Stimulated activated CD4-positive, alpha-beta T cell treated with anti-CD3 and anti-CD28 coated beads, Interleukin-12 subunit alpha, Interleukin-12 subunit beta, amount 100 ng/mL, for 48 hours (primary cell): ENCODE measurements around the gene UBASH3B.
"Not testable (repeated sequence)": the region's sequence is repeated elsewhere in the genome, so short reads cannot be mapped to it uniquely, and the experiment has no call there.

Source experiments
- DNase-seq, 3 donors: peaks; one replicate each; pipeline ENCODE4 v3.0.0-alpha.2; 2020; ENCODE audit warnings: low read depth in 2 of 3, low spot score in 1 of 3

UBASH3B gene

DNA sequence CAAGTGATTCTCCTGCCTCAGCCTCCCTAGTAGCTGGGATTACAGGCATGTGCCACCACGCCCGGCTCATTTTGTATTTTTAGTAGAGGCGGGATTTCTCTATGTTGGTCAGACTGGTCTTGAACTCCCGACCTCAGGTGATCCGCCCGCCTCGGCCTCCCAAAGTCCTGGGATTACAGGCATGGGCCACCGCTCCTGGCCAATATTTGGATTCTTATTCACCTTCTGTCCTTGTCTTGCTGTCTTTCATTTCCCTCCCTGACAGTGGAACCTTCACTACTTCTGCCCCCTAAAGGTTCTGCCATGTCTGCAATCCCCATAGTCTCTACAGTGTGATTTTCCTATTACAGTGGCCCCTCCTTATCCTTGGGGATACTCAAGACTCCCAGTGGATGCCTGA lies 75.2 kb downstream of the UBASH3B start:
- not testable (repeated sequence) for DNase-seq

GRCh38 chr11:122731500-122731913 lies 76.0 kb downstream of the UBASH3B start:
- no peak for DNase-seq

DNA sequence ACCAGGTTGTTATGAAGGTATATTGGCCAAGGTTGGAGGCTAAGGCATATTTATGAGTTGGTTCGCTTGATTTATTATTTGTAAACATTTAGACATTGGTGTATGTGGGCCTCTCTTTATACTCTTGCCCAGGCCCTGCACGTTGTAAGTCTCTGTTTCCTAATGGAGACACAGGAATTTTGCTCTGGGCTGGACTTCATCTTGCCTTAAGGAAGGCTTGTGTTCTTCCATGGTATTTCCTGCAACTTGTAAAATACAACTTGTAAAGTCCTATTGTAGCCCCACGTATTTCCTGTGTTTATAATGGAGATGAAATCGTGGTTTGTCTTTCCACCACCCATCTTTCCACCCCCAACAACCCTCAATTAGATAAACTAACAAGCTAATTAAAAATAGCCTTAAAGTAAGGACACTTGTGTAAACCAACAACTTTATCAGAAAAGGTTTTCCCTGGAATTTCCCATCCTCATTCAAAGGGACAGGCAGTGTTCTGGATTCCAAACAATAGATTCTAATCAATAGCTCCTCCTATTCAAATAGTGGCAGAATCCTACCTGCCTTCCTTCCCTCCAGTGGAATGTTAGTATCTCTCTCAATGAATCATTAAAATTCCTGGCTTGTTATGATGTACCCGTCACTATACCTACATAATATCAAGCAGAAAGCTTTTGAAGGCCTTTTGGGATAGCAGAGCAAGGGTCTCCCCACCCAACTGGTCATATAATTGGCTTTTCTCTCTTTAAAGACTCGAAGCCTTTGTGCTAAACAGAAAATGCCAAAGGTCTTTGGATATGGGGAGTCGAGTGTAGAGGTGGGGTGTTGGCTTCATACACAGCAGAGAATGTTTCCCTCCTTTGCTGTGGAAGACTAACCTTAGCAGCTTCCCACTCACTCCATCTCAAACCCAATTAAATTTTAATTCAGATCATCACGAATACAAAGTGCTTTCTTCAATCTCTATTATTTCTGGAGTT lies 77.1 kb downstream of the UBASH3B start:
- DNase-seq, result no peak

- DNase-seq, result no peak
These were observed 77.8 kb downstream of the UBASH3B start for GRCh38 chr11:122733318-122733717.

DNA sequence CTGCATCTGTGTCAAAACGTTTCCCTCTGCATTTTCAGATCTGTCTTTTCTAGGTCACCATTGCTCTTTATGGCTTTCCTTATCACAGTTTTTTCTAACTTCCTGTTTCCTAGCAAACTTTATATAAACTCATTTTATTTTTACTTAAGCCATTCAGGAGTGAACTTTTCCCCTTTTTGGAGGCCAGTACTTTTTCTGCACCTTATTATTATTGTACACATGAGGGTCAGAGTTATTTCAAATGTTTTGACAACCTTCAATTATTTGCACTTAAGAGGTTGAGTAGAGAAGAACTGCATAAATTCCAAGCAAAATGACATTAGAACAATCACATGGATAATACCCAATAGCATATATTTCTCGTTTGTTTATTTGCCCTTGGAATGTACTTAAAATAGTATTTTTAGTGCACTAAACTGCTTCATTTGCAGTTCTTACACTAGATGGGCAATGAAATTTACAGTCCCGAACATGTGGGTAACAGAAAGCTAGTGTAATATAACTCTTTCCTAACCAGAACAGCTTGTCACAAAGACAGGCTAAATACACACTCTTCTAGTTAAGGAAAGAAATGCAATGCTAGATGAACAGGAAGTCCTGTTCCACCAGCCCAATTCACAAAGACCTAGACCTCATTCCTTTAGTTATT lies 79.5 kb downstream of the UBASH3B start:
- no peak for DNase-seq

GRCh38 chr11:122737951-122738693 lies 82.6 kb downstream of the UBASH3B start:
- DNase-seq, result no peak

DNA sequence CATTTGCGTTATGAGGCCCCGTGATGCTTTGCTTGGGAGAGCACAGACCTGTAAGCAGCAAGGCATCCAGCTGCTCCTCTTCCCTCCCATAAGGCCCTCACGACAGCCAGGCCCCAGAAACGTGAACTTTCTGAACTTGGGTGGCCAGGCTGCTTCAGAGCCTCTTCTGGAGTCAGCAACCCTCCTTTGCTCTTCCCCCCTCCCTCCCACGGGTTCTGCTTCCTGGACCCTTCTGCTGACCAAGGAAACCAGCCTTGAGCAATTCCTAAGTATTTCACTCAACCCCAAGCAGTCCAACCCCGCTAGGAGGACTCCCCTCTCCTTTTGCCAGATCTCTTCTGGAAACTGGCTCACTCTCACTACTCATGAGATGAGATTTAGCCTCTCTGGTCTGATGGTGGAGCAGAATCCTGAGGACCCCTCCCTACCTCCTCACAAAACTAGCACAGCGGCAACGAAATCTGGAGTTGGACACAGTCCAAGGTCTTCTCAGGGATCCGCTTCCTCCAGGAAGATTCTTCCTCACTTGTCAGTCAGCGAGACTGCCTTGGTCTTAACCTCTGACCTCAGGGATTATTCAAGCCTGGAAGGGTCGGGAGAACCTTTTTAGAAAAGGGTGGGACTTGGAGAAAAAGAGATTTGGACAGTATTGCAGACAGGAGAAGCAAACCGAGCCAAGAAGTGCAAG lies 86.2 kb downstream of the UBASH3B start:
- no peak for DNase-seq

GRCh38 chr11:122742301-122743018 lies 86.9 kb downstream of the UBASH3B start:
- no peak for DNase-seq

- DNase-seq, result no peak
These were observed 87.7 kb downstream of the UBASH3B start for GRCh38 chr11:122743097-122743741.

- peak; percentile 72 to 82 (median 76) for DNase-seq
These were observed 88.4 kb downstream of the UBASH3B start for GRCh38 chr11:122743949-122744348.

DNA sequence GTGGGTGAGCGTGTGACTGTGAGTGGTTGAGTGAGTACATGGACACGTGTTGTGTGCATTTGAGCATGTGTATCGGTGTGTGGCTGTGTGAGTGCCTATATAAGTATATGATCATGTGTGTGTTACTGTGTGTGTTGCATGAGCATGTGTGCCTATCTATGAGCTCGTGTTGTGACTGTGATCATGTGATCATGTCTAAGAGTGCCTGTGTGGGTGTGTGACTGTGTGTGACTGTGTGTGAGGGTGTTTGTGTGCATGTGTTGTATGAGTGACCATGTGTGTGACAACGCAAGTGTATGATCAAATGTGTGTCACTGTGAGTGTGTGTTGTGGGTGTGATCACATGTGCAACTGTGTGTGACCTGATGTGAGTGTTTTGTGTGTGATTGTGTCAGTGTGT lies 88.8 kb downstream of the UBASH3B start:
- no peak for DNase-seq

GRCh38 chr11:122745111-122745510 lies 89.6 kb downstream of the UBASH3B start:
- no peak for DNase-seq

GRCh38 chr11:122746050-122746478 lies 90.5 kb downstream of the UBASH3B start:
- peak; percentile 51 to 66 (median 65) for DNase-seq

DNA sequence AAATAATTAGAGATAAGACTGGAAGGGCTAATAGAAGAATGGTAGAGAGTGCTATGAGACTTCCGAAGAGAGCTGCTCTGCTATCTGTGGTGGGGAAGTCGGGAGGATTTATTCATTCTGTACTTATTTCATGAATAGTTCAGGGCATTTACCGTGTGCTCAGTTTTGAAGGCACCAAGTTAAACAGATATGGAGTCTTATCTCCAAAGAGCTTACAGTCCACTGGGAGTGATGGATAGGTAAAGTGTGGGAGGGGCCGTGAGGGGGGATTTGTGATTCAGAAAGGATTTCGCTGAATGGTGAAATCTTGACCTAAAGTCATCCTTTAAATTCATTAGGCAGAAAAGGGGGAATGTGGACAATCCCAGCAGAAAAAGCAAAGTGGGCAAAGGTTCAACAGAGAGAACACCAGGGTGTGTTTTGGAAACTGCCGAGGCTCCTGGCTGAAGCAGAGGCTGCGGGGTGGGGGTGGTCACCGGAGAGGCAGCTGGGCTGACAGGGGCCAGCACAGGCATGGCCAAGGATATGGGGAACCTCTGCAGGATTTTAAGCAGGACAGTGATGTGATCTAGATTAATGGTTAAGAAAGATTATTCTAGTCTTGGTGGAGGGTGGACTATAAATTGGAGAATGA lies 91.2 kb downstream of the UBASH3B start:
- no peak for DNase-seq

DNA sequence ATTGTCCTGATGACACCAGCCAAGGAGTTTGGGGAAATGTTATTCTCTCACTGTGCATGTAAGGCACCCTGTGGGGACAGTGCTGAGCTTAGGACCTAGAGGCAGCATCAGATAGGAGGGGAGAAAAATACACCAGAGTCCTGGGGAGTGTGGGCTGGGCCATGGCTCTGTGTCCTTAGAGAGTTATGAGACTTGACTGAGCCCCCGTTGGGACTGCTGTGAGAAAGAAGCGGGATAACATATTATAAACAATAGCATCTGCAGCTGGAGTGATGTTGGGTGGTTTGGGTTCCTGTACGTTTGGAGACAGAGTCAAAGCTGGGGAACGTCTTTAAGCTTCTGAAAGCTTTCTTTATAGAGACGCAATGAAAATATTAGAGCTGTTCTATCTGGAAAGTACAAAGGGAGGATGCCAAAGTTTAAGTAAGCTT lies 91.8 kb downstream of the UBASH3B start:
- no peak for DNase-seq

DNA sequence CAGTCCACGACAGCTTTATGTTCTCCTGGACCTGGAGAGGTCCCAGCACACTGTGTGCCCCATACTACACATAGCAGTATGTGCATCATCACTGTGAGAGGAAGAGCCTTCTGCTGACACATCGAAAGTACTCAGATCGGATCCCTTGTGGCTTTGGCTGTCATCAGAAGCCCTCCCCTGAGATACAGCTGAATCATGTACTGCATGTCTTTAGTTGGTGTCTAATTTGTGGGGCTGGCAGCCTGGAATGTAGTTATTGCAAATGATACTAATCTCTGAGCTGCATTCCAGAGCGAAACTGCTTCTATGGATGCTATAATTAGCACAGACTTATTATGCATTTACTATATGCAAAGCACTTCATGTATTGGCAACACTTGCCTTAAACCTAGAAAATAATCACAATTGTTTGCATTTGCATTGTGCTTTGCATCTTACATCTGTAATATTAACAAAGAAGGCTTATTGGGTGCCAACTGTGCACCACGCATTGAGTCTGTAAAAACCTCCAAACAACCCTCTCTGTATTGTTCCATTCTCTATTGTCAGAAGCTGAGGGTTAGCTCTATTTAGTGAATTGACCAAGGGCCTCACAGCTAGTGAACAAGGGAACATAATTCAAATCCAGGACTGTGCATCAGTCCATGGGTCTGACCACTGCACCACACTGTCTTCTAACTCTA lies 93.6 kb downstream of the UBASH3B start:
- peak; percentile 44 to 60 (median 53) for DNase-seq

DNA sequence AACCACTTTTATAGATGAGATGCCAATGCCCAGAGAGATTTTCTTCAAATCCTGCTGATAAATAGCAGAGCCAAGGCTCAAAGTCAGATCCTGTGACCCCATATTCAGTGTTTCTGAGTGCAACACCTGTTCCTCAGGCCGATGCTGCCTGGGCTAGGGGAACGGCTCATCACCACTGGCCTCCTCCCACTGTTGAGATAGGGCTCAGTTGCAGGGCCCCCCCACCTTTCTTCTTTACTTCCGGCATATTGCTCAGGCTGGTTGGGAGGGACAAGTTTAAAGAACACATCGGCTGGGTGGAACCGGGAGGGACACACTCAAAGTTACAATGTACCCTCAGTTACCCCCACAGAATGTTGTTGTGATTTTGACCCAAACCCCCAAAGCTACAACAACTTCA lies 94.5 kb downstream of the UBASH3B start:
- DNase-seq, result no peak

GRCh38 chr11:122751292-122752070 lies 96.0 kb downstream of the UBASH3B start:
- DNase-seq, result no peak
